Neutrophil (primary cell): Measurements from ENCODE around the gene SIM2.

Experiments
- H3K27ac ChIP-seq: fragments of 200-600 bp; sonication (generic); 2 replicates; pipeline ENCODE4 v1.5.1; 2016; ENCODE audit warnings: mild to moderate bottlenecking, moderate library complexity
- H3K27me3 ChIP-seq: fragments of 200-600 bp; sonication (generic); 2 replicates; pipeline ENCODE4 v1.6.0; 2016; ENCODE audit warnings: mild to moderate bottlenecking
- H3K36me3 ChIP-seq: fragments of 200-600 bp; sonication (generic); 2 replicates; pipeline ENCODE4 v1.5.1; 2017
- H3K4me1 ChIP-seq, 2 experiments: fragments of 200-600 bp in 1 of 2; sonication (generic) in 1 of 2; 1 replicate in 1 of 2; 2 replicates in 1 of 2; pipeline versions ENCODE4 v1.5.1 to v1.6.1; 2013 to 2016; ENCODE audit warnings: low read depth in 1 of 2, low read length in 1 of 2, mild to moderate bottlenecking in 1 of 2, moderate library complexity in 1 of 2; ENCODE audit not compliant: control insufficient read depth in 1 of 2, insufficient read depth in 1 of 2
- H3K4me3 ChIP-seq, 2 experiments: fragments of 200-600 bp in 1 of 2; sonication (generic) in 1 of 2; 1 replicate in 1 of 2; 2 replicates in 1 of 2; pipeline ENCODE4 v1.5.1; 2013 to 2016; ENCODE audit warnings: low read depth in 1 of 2, low read length in 1 of 2, mild to moderate bottlenecking in 1 of 2, moderate library complexity in 1 of 2
- H3K9me3 ChIP-seq: fragments of 200-600 bp; sonication (generic); 2 replicates; pipeline ENCODE4 v1.5.1; 2016
- CTCF ChIP-seq: fragments of 200-600 bp; sonication (generic); IDR thresholded peaks from 2 replicates; pipeline ENCODE4 v1.5.1; 2016; ENCODE audit warnings: antibody characterized with exemption

The SIM2 gene

GRCh38 chr21:36796070-36796469 is 97.2 kb downstream of the SIM2 start:
- Histone ChIP-seq H3K36me3 (no peaks in the 10 kb centered on the region), H3K27me3 (no peaks in the 10 kb centered on the region), H3K9me3 (no peaks in the 10 kb centered on the region), H3K27ac (no peak overlapping the region), H3K4me1 (no peaks in the 10 kb centered on the region), H3K4me3 (no peak overlapping the region)
- TF ChIP-seq CTCF = no peak

GRCh38 chr21:36798491-36798890 is 99.6 kb downstream of the SIM2 start:
- no peaks in the 10 kb centered on the region for H3K4me1 ChIP-seq
- TF ChIP-seq CTCF = no peak
- H3K27ac ChIP-seq = no peak overlapping the region
- no peaks in the 10 kb centered on the region for H3K9me3 ChIP-seq
- H3K4me3 ChIP-seq = no peak overlapping the region
- no peaks in the 10 kb centered on the region for H3K27me3 ChIP-seq
- no peaks in the 10 kb centered on the region for H3K36me3 ChIP-seq
